Liver (tissue), 9 donors: ENCODE results near the gene PDE4D. TPM values are rescaled to one million over a fixed set of nuclear protein-coding genes. Genes with fewer than 3 reads are reported as not detected.

ENCODE experiments used
- DNase-seq: peaks from one replicate; pipeline ENCODE4 v3.0.0-alpha.2; 2017; ENCODE audit warnings: low spot score
- H3K27ac ChIP-seq, 2 donors: one replicate each; pipeline ENCODE4 v1.7.0; 2013; ENCODE audit warnings: inconsistent platforms in 2 of 2, low read length in 2 of 2, control low read depth in 1 of 2, low read depth in 1 of 2, mild to moderate bottlenecking in 1 of 2
- H3K27me3 ChIP-seq, 4 donors: one replicate each; pipeline versions ENCODE4 v1.6.1 to v1.7.0; 2013; ENCODE audit warnings: low read length in 3 of 4, inconsistent platforms in 1 of 4, mild to moderate bottlenecking in 1 of 4, moderate library complexity in 1 of 4; ENCODE audit not compliant: control insufficient read depth in 4 of 4, insufficient read depth in 4 of 4
- H3K36me3 ChIP-seq, 4 donors: one replicate each; pipeline versions ENCODE4 v1.6.1 to v1.7.0; 2013; ENCODE audit warnings: low read length in 3 of 4, mild to moderate bottlenecking in 3 of 4, low read depth in 1 of 4, moderate library complexity in 1 of 4; ENCODE audit not compliant: control insufficient read depth in 4 of 4, insufficient read depth in 3 of 4
- H3K4me1 ChIP-seq, 4 donors: one replicate each; pipeline versions ENCODE4 v1.6.1 to v1.7.0; 2013; ENCODE audit warnings: low read length in 3 of 4, mild to moderate bottlenecking in 3 of 4, moderate library complexity in 1 of 4; ENCODE audit not compliant: control insufficient read depth in 4 of 4, insufficient read depth in 4 of 4
- H3K4me3 ChIP-seq, 3 donors: one replicate each; pipeline versions ENCODE4 v1.6.1 to v1.7.0; 2013; ENCODE audit warnings: low read length in 3 of 3, control low read depth in 1 of 3, low read depth in 1 of 3, mild to moderate bottlenecking in 1 of 3
- H3K9ac ChIP-seq, 2 donors: one replicate each; pipeline ENCODE4 v1.7.0; 2013; ENCODE audit warnings: low read length in 2 of 2, mild to moderate bottlenecking in 2 of 2, moderate library complexity in 2 of 2, control low read depth in 1 of 2, low read depth in 1 of 2
- H3K9me3 ChIP-seq, 4 donors: one replicate each; pipeline versions ENCODE4 v1.6.1 to v1.7.0; 2013; ENCODE audit warnings: low read length in 3 of 4; ENCODE audit not compliant: control insufficient read depth in 4 of 4
- EGR1 ChIP-seq, 2 donors: IDR thresholded peaks; 2 replicates each; pipeline ENCODE4 v1.6.1; 2016 to 2018; ENCODE audit warnings: antibody characterized with exemption in 2 of 2, low read depth in 2 of 2
- FOXA1 ChIP-seq: IDR thresholded peaks from 2 replicates; pipeline ENCODE4 v1.6.1; 2016; ENCODE audit warnings: antibody characterized with exemption
- GABPA ChIP-seq, 2 donors: IDR thresholded peaks in 1 of 2; conservative IDR thresholded peaks in 1 of 2; 2 replicates each; pipeline ENCODE4 v1.6.1; 2016; ENCODE audit warnings: antibody characterized with exemption in 2 of 2, mild to moderate bottlenecking in 1 of 2, moderate library complexity in 1 of 2
- HNF4A ChIP-seq, 2 donors: conservative IDR thresholded peaks; 2 replicates each; pipeline ENCODE4 v1.6.1; 2016; ENCODE audit warnings: antibody characterized with exemption in 2 of 2, mild to moderate bottlenecking in 2 of 2
- HNF4G ChIP-seq: IDR thresholded peaks from 2 replicates; pipeline ENCODE4 v1.6.1; 2016; ENCODE audit warnings: antibody characterized with exemption
- JUND ChIP-seq, 2 donors: IDR thresholded peaks; 2 replicates each; pipeline ENCODE4 v1.6.1; 2016; ENCODE audit warnings: antibody characterized with exemption in 2 of 2
- NR2F2 ChIP-seq: IDR thresholded peaks from 2 replicates; pipeline ENCODE4 v1.6.1; 2016; ENCODE audit warnings: antibody characterized with exemption
- RAD21 ChIP-seq, 2 donors: IDR thresholded peaks; 2 replicates each; pipeline ENCODE4 v1.6.1; 2016; ENCODE audit warnings: antibody characterized with exemption in 2 of 2, mild to moderate bottlenecking in 2 of 2
- RXRA ChIP-seq, 2 donors: IDR thresholded peaks; 2 replicates each; pipeline ENCODE4 v1.6.1; 2017 to 2018; ENCODE audit warnings: antibody characterized with exemption in 2 of 2, mild to moderate bottlenecking in 1 of 2
- SP1 ChIP-seq: IDR thresholded peaks from 2 replicates; pipeline ENCODE4 v1.6.1; 2018; ENCODE audit warnings: antibody characterized with exemption, mild to moderate bottlenecking
- TAF1 ChIP-seq: conservative IDR thresholded peaks from 2 replicates; pipeline ENCODE4 v1.6.1; 2016; ENCODE audit warnings: antibody characterized with exemption, mild to moderate bottlenecking
- YY1 ChIP-seq: IDR thresholded peaks from 2 replicates; pipeline ENCODE4 v1.6.1; 2016; ENCODE audit warnings: antibody characterized with exemption, mild to moderate bottlenecking
- WGBS: extraction: QIAGEN DNeasy Blood & Tissue Kit; methylation state at CpG from one replicate; pipeline ENCODE4 v1.1.7; 2013; 5-methylcytosine and 5-hydroxymethylcytosine counted together
- polyA plus RNA-seq, 2 donors: library from polyadenylated mRNA; stranded (reverse) in 1 of 2; unstranded in 1 of 2; fragments of 200-250 nt in 1 of 2; fragments of >200 nt in 1 of 2; fragmentation: Nextera tagmentation in 1 of 2; extraction: Ambion mirVana in 1 of 2; gene quantifications; one replicate each; pipeline versions ENCODE4 v1.2.1 to v1.2.3, GENCODE V29; 2013 to 2015
- total RNA-seq, 2 donors: library from RNA; depleted of rRNA; stranded (reverse); fragments of >200 nt; gene quantifications; one replicate each; pipeline ENCODE4 v1.2.3, GENCODE V29; 2014
- TF ChIP-seq, protein P1 (sequence below): IDR thresholded peaks from 2 replicates; pipeline ENCODE4 v1.6.1; 2016; ENCODE audit warnings: antibody characterized with exemption
- TF ChIP-seq, protein P2 (sequence below): IDR thresholded peaks from 2 replicates; pipeline ENCODE4 v1.6.1; 2016; ENCODE audit warnings: antibody characterized with exemption
- TF ChIP-seq, protein P3 (sequence below): IDR thresholded peaks from 2 replicates; pipeline ENCODE4 v1.6.1; 2016; ENCODE audit warnings: antibody characterized with exemption, mild to moderate bottlenecking
- TF ChIP-seq, protein P4 (sequence below): IDR thresholded peaks from 2 replicates; pipeline ENCODE4 v1.6.1; 2016; ENCODE audit warnings: antibody characterized with exemption
- donor health status: healthy.
- donor health status: healthy.
- donor health status: healthy.
- donor health status: healthy.
- donor health status: healthy.

Gene PDE4D
- total and polyA plus RNA-seq, 4 donors: 0.67 to 11.9 (median 6.5) TPM

DNA sequence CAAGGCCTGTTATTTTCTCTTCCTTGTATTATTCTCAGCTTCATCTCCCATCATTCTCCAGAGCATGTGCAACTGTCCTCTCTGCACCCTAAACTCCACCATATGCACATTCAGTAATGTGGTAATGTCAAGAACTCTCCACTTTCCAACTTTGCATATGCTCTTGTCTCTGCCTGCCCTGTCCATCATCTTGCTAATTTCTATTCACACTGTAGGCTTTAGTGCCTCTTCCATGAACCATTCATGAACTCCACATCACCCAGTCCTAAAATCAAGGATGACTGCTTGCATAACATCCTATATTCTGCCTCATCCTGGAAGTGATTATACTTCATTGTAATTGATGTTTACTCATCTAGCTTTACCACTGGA lies 354.8 kb downstream of the PDE4D start (continued):
- TF ChIP-seq SP1 (no peak), GABPA (IDR thresholded peaks at IDR 0.05 in 1 of 2, conservative IDR thresholded peaks at IDR 0.05 in 1 of 2) (no peak), EGR1 (IDR thresholded peaks at IDR 0.05; ENCODE audit: low read depth in 2 of 2) (no peak), YY1 (no peak), NR2F2 (no peak), HNF4A (conservative IDR thresholded peaks at IDR 0.05) (no peak)

DNA sequence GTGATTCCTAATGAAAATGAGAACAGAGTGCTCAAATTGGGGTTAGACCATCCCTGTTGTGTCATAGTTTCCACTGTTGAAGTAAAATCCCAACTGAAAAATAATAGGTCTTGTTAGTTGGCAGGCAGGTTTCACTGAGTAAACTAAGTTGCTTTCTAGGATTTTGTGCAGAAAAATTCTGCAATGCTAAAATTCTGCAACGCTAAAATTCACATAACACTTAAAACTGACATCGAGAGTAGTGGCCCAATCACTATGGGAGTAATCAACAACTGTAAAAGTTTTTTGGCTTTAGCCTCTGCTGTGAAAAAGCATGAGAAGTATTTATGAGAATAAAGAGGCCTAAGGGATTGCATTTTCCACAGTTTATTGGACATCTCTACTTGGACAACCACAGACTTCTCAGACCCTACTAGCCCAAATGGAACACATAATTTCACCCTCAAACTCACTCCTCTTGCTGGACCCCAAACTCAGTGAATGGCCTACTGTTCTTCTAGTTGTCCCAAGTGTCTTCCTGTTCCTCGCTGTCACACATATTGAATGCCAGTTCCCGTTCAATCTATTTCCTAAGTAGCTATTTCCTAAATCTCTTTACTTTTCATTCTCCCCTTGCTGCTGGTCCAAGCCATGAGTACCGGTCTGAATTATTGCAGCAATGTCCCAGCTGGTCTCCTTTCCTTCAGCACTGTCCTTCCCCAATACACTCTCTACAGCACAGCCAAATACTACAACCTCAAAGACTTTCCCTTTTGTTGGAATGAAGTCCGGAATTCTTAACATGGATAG lies 355.4 kb downstream of the PDE4D start:
- Histone ChIP-seq H3K9me3 (no peaks in the 10 kb centered on the region), H3K27ac (no peak overlapping the region), H3K27me3 (no peaks in the 10 kb centered on the region), H3K4me3 (no peak overlapping the region), H3K9ac (no peak overlapping the region), H3K4me1 (peaks cover 0 to 7% (median under 1%) of the 10 kb centered on the region in 4 donors), H3K36me3 (no peaks in the 10 kb centered on the region)
- no peak for DNase-seq
- TF ChIP-seq JUND (IDR thresholded peaks at IDR 0.05): no peak
- TF ChIP-seq, protein P1, sequence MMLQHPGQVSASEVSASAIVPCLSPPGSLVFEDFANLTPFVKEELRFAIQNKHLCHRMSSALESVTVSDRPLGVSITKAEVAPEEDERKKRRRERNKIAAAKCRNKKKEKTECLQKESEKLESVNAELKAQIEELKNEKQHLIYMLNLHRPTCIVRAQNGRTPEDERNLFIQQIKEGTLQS: no peak
- TF ChIP-seq, protein P2, sequence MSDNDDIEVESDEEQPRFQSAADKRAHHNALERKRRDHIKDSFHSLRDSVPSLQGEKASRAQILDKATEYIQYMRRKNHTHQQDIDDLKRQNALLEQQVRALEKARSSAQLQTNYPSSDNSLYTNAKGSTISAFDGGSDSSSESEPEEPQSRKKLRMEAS: no peak
- TF ChIP-seq TAF1: no peak
- no peak for TF ChIP-seq RAD21 (IDR thresholded peaks at IDR 0.05)
- TF ChIP-seq, protein P3, sequence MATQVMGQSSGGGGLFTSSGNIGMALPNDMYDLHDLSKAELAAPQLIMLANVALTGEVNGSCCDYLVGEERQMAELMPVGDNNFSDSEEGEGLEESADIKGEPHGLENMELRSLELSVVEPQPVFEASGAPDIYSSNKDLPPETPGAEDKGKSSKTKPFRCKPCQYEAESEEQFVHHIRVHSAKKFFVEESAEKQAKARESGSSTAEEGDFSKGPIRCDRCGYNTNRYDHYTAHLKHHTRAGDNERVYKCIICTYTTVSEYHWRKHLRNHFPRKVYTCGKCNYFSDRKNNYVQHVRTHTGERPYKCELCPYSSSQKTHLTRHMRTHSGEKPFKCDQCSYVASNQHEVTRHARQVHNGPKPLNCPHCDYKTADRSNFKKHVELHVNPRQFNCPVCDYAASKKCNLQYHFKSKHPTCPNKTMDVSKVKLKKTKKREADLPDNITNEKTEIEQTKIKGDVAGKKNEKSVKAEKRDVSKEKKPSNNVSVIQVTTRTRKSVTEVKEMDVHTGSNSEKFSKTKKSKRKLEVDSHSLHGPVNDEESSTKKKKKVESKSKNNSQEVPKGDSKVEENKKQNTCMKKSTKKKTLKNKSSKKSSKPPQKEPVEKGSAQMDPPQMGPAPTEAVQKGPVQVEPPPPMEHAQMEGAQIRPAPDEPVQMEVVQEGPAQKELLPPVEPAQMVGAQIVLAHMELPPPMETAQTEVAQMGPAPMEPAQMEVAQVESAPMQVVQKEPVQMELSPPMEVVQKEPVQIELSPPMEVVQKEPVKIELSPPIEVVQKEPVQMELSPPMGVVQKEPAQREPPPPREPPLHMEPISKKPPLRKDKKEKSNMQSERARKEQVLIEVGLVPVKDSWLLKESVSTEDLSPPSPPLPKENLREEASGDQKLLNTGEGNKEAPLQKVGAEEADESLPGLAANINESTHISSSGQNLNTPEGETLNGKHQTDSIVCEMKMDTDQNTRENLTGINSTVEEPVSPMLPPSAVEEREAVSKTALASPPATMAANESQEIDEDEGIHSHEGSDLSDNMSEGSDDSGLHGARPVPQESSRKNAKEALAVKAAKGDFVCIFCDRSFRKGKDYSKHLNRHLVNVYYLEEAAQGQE: no peak
- TF ChIP-seq HNF4G: no peak
- no peak for TF ChIP-seq GABPA (IDR thresholded peaks at IDR 0.05 in 1 of 2, conservative IDR thresholded peaks at IDR 0.05 in 1 of 2)
- TF ChIP-seq, protein P4, sequence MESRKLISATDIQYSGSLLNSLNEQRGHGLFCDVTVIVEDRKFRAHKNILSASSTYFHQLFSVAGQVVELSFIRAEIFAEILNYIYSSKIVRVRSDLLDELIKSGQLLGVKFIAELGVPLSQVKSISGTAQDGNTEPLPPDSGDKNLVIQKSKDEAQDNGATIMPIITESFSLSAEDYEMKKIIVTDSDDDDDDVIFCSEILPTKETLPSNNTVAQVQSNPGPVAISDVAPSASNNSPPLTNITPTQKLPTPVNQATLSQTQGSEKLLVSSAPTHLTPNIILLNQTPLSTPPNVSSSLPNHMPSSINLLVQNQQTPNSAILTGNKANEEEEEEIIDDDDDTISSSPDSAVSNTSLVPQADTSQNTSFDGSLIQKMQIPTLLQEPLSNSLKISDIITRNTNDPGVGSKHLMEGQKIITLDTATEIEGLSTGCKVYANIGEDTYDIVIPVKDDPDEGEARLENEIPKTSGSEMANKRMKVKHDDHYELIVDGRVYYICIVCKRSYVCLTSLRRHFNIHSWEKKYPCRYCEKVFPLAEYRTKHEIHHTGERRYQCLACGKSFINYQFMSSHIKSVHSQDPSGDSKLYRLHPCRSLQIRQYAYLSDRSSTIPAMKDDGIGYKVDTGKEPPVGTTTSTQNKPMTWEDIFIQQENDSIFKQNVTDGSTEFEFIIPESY: no peak
- TF ChIP-seq FOXA1: no peak
- TF ChIP-seq YY1: no peak
- TF ChIP-seq NR2F2: no peak
- no peak for TF ChIP-seq RXRA (IDR thresholded peaks at IDR 0.05)
- no peak for TF ChIP-seq EGR1 (IDR thresholded peaks at IDR 0.05; ENCODE audit: low read depth in 2 of 2)
- WGBS: 91% methylated on average over 6 of the region's 6 CpGs
